T1000 (cell line): ENCODE data around the gene PDS5A.
"Not testable (repeated sequence)": the region's sequence is repeated elsewhere in the genome, so short reads cannot be mapped to it uniquely, and the experiment has no call there.

Source experiments
- DNase-seq: peaks from one replicate; lab custom pipeline; 2025; ENCODE audit warnings: mixed read lengths; lab: John Stamatoyannopoulos, UW

The PDS5A gene

GRCh38 chr4:39970671-39971640 is 6.8 kb downstream of the PDS5A start:
- no peak for DNase-seq

GRCh38 chr4:39963656-39964055 is 14.1 kb downstream of the PDS5A start:
- DNase-seq = no peak

- no peak for DNase-seq
Observed at GRCh38 chr4:39961311-39961877, 16.3 kb downstream of the PDS5A start.

GRCh38 chr4:39950861-39951481 is 26.7 kb downstream of the PDS5A start:
- DNase-seq = no peak

GRCh38 chr4:39947963-39948362 is 29.7 kb downstream of the PDS5A start:
- no peak for DNase-seq

- DNase-seq = no peak
Observed at GRCh38 chr4:39947417-39947816, 30.3 kb downstream of the PDS5A start.

GRCh38 chr4:39944245-39944644 is 33.5 kb downstream of the PDS5A start:
- not testable (repeated sequence) for DNase-seq

GRCh38 chr4:39942507-39942906 is 35.2 kb downstream of the PDS5A start:
- no peak for DNase-seq

GRCh38 chr4:39941682-39942217 is 36.0 kb downstream of the PDS5A start:
- no peak for DNase-seq

GRCh38 chr4:39937683-39938268 is 39.9 kb downstream of the PDS5A start:
- DNase-seq = no peak

GRCh38 chr4:39936565-39937418 is 40.9 kb downstream of the PDS5A start:
- no peak for DNase-seq

- DNase-seq = no peak
Observed at GRCh38 chr4:39933671-39934590, 43.8 kb downstream of the PDS5A start.

- no peak for DNase-seq
Observed at GRCh38 chr4:39932776-39933402, 44.8 kb downstream of the PDS5A start.

- DNase-seq = no peak
Observed at GRCh38 chr4:39931441-39931901, 46.2 kb downstream of the PDS5A start.

GRCh38 chr4:39928538-39928937 is 49.2 kb downstream of the PDS5A start:
- no peak for DNase-seq

- no peak for DNase-seq
Observed at GRCh38 chr4:39924014-39924413, 53.7 kb downstream of the PDS5A start.

GRCh38 chr4:39922399-39922798 is 55.3 kb downstream of the PDS5A start:
- DNase-seq = no peak

- DNase-seq = no peak
Observed at GRCh38 chr4:39913471-39913870, 64.2 kb downstream of the PDS5A start.

- DNase-seq = no peak
Observed at GRCh38 chr4:39910064-39910463, 67.6 kb downstream of the PDS5A start.

- DNase-seq = no peak
Observed at GRCh38 chr4:39908284-39908683, 69.4 kb downstream of the PDS5A start.
